ENCODE data around the gene SEC23A.
"Not testable (repeated sequence)": the region's sequence is repeated elsewhere in the genome, so short reads cannot be mapped to it uniquely, and the experiment has no call there.

The SEC23A gene

DNA sequence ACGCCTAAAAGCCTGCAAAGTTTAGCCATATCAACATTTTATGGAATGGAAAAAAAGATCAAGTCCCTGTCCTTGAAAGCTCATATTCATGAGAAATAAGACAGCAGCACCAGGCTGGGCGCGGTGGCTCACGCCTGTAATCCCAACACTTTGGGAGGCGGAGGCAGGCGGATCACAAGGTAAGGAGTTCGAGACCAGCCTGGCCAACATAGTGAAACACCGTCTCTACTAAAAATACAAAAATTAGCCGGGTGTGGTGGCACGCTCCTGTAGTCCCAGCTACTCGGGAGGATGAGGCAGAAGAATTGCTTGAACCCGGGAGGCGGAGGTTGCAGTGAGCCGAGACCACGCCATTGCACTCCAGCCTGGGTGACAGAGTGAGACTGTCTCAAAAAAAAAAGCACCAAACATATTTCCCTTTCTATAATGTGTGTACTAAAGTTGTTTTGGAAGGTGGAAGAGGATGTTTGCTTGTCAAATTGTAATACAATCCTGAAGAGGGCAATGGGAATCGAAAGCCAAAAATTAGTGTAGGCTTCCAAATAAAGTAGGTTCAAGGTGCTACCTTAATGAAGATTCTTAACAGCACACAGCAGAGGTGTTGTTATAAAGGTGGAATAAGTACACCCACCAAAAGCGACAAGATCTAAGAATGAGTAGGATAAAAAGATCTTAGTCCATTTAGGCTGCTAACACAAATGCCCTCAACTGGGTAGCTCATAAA lies 1.2 kb upstream of the SEC23A start:
- H3K4me1 Mint-ChIP-seq: peaks cover 42% of the 10 kb centered on the region
- H3K4me3 Mint-ChIP-seq: peak overlapping the region; percentile 93
- ATAC-seq; H3K27me3 Mint-ChIP-seq; H3K36me3 Mint-ChIP-seq (ENCODE audit: low read depth); DNase-seq; H3K9me3 Mint-ChIP-seq: not testable (repeated sequence)
- H3K27ac Mint-ChIP-seq: peak overlapping the region; percentile 94

DNA sequence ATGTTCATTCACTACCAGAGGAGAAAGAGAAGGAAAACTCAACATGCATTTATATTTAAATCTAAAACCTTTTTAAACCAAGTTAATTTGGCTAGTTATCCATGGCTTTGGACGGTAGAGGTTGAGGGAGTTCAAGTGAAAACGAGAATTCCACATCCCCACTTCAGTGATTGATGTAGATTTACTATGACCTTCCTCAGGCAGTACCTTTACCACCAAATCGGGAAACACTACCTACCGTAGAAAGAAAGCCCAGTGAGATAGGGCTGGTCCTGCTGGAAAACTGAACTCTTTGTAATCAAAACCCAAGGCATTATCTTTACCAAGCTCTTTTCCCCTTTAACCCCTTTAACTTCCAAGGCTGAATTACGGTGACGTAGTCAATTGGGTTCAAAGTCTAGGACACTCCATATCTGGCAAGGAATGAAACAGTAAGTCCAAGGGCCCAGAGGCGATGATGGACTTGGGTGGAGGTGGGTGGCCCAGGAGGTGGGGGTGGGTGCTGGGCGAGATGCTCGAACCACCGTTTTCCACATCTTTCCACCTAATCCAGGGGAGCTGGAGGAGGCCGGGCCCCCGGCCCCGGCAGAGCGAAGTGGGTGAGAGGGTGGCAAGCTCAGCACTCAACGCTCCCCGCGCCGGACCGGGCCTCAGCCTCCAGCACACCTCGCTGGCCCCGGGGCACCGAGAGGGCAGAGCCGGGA lies 618 bp downstream of the SEC23A start:
- H3K36me3 Mint-ChIP-seq (ENCODE audit: low read depth): peaks cover 3% of the 10 kb centered on the region
- H3K4me1 Mint-ChIP-seq: peaks cover 46% of the 10 kb centered on the region
- H3K9me3 Mint-ChIP-seq: no peaks in the 10 kb centered on the region
- H3K27me3 Mint-ChIP-seq: no peaks in the 10 kb centered on the region
- ATAC-seq: peak; percentile 5
- peak overlapping the region; percentile 93 for H3K4me3 Mint-ChIP-seq
- peak overlapping the region; percentile 87 for H3K27ac Mint-ChIP-seq
- DNase-seq: no peak

DNA sequence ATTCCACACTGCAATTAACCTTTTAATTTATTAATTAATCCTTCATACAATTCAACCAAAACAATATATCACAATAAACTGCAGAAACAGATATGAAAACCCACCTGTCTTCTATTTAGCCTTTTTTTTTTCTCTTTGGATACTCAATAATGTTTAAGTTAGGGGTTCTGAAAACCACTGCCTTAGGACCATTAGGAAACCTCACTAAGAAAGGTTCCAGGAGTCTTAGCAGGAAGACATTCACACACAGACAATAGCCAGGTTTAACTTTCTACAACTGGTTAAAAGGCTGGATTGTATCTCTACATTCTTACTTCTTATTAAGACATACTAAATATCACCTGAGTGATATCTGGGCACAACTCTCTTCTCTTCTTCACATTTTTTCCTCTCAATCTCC lies 3.3 kb downstream of the SEC23A start:
- ATAC-seq: no peak
- H3K27ac Mint-ChIP-seq: peak overlapping the region; percentile 29
- peaks cover 58% of the 10 kb centered on the region for H3K4me1 Mint-ChIP-seq
- H3K4me3 Mint-ChIP-seq: no peak overlapping the region
- no peaks in the 10 kb centered on the region for H3K27me3 Mint-ChIP-seq
- no peak for DNase-seq
- H3K9me3 Mint-ChIP-seq: no peaks in the 10 kb centered on the region
- peaks cover 7% of the 10 kb centered on the region for H3K36me3 Mint-ChIP-seq (ENCODE audit: low read depth)

DNA sequence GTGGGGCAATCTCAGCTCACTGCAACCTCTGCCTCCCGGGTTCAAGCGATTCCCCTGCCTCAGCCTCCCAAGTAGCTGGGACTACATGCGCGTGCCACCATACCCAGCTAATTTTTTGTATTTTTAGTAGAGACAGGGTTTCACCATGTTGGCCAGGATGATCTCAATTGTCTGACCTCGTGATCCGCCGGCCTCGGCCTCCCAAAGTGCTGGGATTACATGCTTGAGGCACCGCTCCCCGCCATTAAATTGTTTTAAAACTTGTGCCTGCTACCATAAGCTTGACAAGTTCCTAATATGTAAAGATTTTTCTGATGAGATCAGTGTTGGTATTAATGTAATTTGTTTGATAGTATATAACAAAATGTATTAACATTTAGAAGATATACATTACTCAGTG lies 3.8 kb downstream of the SEC23A start:
- not testable (repeated sequence) for H3K9me3 Mint-ChIP-seq, H3K27ac Mint-ChIP-seq, H3K4me3 Mint-ChIP-seq, H3K27me3 Mint-ChIP-seq, DNase-seq, ATAC-seq
- H3K36me3 Mint-ChIP-seq (ENCODE audit: low read depth): peaks cover 12% of the 10 kb centered on the region
- peaks cover 59% of the 10 kb centered on the region for H3K4me1 Mint-ChIP-seq

GRCh38 chr14:39097159-39097558 lies 5.9 kb downstream of the SEC23A start:
- ATAC-seq (peak; percentile 99), DNase-seq (peak; percentile 10)
- H3K4me3 Mint-ChIP-seq: peak overlapping the region; percentile 29
- H3K9me3 Mint-ChIP-seq: no peaks in the 10 kb centered on the region
- H3K27ac Mint-ChIP-seq: peak overlapping the region; percentile 58
- no peaks in the 10 kb centered on the region for H3K27me3 Mint-ChIP-seq
- peaks cover 51% of the 10 kb centered on the region for H3K4me1 Mint-ChIP-seq
- peaks cover 17% of the 10 kb centered on the region for H3K36me3 Mint-ChIP-seq (ENCODE audit: low read depth)

GRCh38 chr14:39094515-39094914 lies 8.5 kb downstream of the SEC23A start:
- H3K27ac Mint-ChIP-seq: peak overlapping the region; percentile 37
- DNase-seq: no peak
- H3K4me3 Mint-ChIP-seq: no peak overlapping the region

GRCh38 chr14:39091716-39092115 lies 11.3 kb downstream of the SEC23A start:
- DNase-seq (no peak), ATAC-seq (no peak)
- H3K27ac Mint-ChIP-seq: peak overlapping the region; percentile 5
- H3K4me1 Mint-ChIP-seq: peaks cover 25% of the 10 kb centered on the region
- no peaks in the 10 kb centered on the region for H3K27me3 Mint-ChIP-seq
- H3K4me3 Mint-ChIP-seq: no peak overlapping the region
- no peaks in the 10 kb centered on the region for H3K9me3 Mint-ChIP-seq
- H3K36me3 Mint-ChIP-seq (ENCODE audit: low read depth): peaks cover 39% of the 10 kb centered on the region

More at GRCh38 chr14:39094515-39094914, 8.5 kb downstream of the SEC23A start:
- H3K9me3 Mint-ChIP-seq: no peaks in the 10 kb centered on the region
- no peaks in the 10 kb centered on the region for H3K27me3 Mint-ChIP-seq
- no peak for ATAC-seq
- H3K36me3 Mint-ChIP-seq (ENCODE audit: low read depth): peaks cover 31% of the 10 kb centered on the region
- H3K4me1 Mint-ChIP-seq: peaks cover 41% of the 10 kb centered on the region

GRCh38 chr14:39090548-39091111 lies 12.4 kb downstream of the SEC23A start:
- H3K36me3 Mint-ChIP-seq (ENCODE audit: low read depth): peaks cover 46% of the 10 kb centered on the region
- no peak overlapping the region for H3K4me3 Mint-ChIP-seq

GRCh38 chr14:39087493-39087892 lies 15.5 kb downstream of the SEC23A start:
- Mint-ChIP-seq H3K4me3 (no peak overlapping the region), H3K36me3 (ENCODE audit: low read depth) (peaks cover 51% of the 10 kb centered on the region), H3K27ac (no peak overlapping the region), H3K4me1 (peaks cover 11% of the 10 kb centered on the region), H3K9me3 (no peaks in the 10 kb centered on the region), H3K27me3 (no peaks in the 10 kb centered on the region)
- DNase-seq: no peak
- ATAC-seq: no peak

More at GRCh38 chr14:39090548-39091111, 12.4 kb downstream of the SEC23A start:
- H3K27ac Mint-ChIP-seq: no peak overlapping the region
- H3K9me3 Mint-ChIP-seq: no peaks in the 10 kb centered on the region
- DNase-seq: no peak
- H3K27me3 Mint-ChIP-seq: no peaks in the 10 kb centered on the region
- ATAC-seq: no peak
- peaks cover 24% of the 10 kb centered on the region for H3K4me1 Mint-ChIP-seq

DNA sequence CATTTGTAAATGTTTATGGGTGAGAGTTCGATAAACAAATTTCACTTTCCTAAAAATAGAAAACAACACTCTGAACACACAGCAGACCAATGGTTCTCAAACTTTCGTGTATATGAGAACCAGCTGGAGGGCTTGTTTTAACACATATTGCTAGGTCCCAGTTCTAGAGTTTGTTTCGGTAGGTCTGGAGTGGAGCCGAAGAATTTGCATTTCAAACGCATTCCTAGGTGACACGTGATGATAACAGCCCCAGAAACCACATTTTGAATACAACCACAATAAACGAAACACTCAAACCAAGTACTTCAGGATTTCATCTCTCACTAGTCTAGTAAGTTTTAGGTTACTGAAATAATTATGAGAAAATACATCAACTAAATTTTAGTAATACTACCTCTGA lies 17.1 kb downstream of the SEC23A start:
- no peak overlapping the region for H3K27ac Mint-ChIP-seq
- no peaks in the 10 kb centered on the region for H3K4me1 Mint-ChIP-seq
- H3K4me3 Mint-ChIP-seq: no peak overlapping the region
- peaks cover 44% of the 10 kb centered on the region for H3K36me3 Mint-ChIP-seq (ENCODE audit: low read depth)
- DNase-seq (no peak), ATAC-seq (no peak)
- H3K27me3 Mint-ChIP-seq: no peaks in the 10 kb centered on the region
- no peaks in the 10 kb centered on the region for H3K9me3 Mint-ChIP-seq

GRCh38 chr14:39083127-39083526 lies 19.9 kb downstream of the SEC23A start:
- H3K27me3 Mint-ChIP-seq: no peaks in the 10 kb centered on the region
- H3K4me1 Mint-ChIP-seq: no peaks in the 10 kb centered on the region
- no peak overlapping the region for H3K27ac Mint-ChIP-seq
- H3K9me3 Mint-ChIP-seq: no peaks in the 10 kb centered on the region
- no peak for DNase-seq
- H3K36me3 Mint-ChIP-seq (ENCODE audit: low read depth): peaks cover 42% of the 10 kb centered on the region
- ATAC-seq: no peak
- no peak overlapping the region for H3K4me3 Mint-ChIP-seq

DNA sequence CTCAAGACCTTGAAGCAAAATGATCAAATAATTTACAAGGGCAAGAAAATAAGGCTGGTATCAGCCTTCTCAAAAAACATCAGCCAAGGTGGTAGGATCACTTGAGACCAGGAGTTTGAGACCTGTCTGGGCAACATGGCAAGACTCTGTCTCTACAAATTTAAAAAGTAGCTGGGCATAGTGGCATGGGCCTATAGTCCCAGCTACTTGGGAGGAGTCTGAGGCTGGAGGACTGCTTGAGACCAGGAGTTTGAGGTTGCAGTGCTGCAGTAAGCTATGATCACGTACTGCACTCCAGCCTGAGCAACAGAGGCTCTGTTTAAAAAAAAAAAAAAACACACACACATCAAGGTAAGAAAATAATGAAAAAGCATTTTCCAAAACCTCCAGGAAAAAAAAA lies 22.1 kb downstream of the SEC23A start:
- ATAC-seq (no peak), DNase-seq (no peak)
- no peaks in the 10 kb centered on the region for H3K4me1 Mint-ChIP-seq
- no peak overlapping the region for H3K4me3 Mint-ChIP-seq
- no peaks in the 10 kb centered on the region for H3K27me3 Mint-ChIP-seq
- H3K36me3 Mint-ChIP-seq (ENCODE audit: low read depth): peaks cover 40% of the 10 kb centered on the region
- no peaks in the 10 kb centered on the region for H3K9me3 Mint-ChIP-seq
- no peak overlapping the region for H3K27ac Mint-ChIP-seq

GRCh38 chr14:39071096-39071495 lies 31.9 kb downstream of the SEC23A start:
- Mint-ChIP-seq H3K27me3 (no peaks in the 10 kb centered on the region), H3K27ac (no peak overlapping the region), H3K4me3 (no peak overlapping the region), H3K9me3 (no peaks in the 10 kb centered on the region), H3K36me3 (ENCODE audit: low read depth) (peaks cover 39% of the 10 kb centered on the region), H3K4me1 (peaks cover 2% of the 10 kb centered on the region)
- ATAC-seq (no peak), DNase-seq (no peak)

GRCh38 chr14:39069923-39070322 lies 33.1 kb downstream of the SEC23A start:
- Mint-ChIP-seq H3K4me3 (no peak overlapping the region), H3K27ac (no peak overlapping the region), H3K36me3 (ENCODE audit: low read depth) (peaks cover 37% of the 10 kb centered on the region), H3K27me3 (no peaks in the 10 kb centered on the region), H3K9me3 (no peaks in the 10 kb centered on the region), H3K4me1 (peaks cover 2% of the 10 kb centered on the region)
- no peak for ATAC-seq
- DNase-seq: no peak
